ENCODE results near the gene ESR1. TPM values are rescaled to one million over a fixed set of nuclear protein-coding genes. Genes with fewer than 3 reads are reported as not detected.
"Not testable (repeated sequence)": the region's sequence is repeated elsewhere in the genome, so short reads cannot be mapped to it uniquely, and the experiment has no call there.

The ESR1 gene
- total RNA-seq, 1 donor from 2014 or later, result 1.2 TPM

GRCh38 chr6:152018876-152019275 is 211.4 kb downstream of the ESR1 start:
- ATAC-seq (ENCODE audit: poor library complexity) (no peak), DNase-seq (no peak)
- intact Hi-C loops (cut with DNase I), result no loop called here

GRCh38 chr6:152022303-152022702 is 214.8 kb downstream of the ESR1 start:
- DNase-seq (no peak), ATAC-seq (ENCODE audit: poor library complexity) (no peak)
- intact Hi-C loops (cut with DNase I), result no loop called here

GRCh38 chr6:152023613-152024012 is 216.1 kb downstream of the ESR1 start:
- no peak for DNase-seq
- intact Hi-C loops (cut with DNase I), result no loop called here
- ATAC-seq (ENCODE audit: poor library complexity), result no peak

GRCh38 chr6:152026291-152026690 is 218.8 kb downstream of the ESR1 start:
- no peak for DNase-seq
- no peak for ATAC-seq (ENCODE audit: poor library complexity)

GRCh38 chr6:152026744-152027143 is 219.3 kb downstream of the ESR1 start:
- intact Hi-C loops (cut with DNase I); DNase-seq; ATAC-seq (ENCODE audit: poor library complexity): not testable (repeated sequence)

More at GRCh38 chr6:152026291-152026690, 218.8 kb downstream of the ESR1 start:
- intact Hi-C loops (cut with DNase I), result no loop called here

GRCh38 chr6:152033765-152034164 is 226.3 kb downstream of the ESR1 start:
- DNase-seq; ATAC-seq (ENCODE audit: poor library complexity); intact Hi-C loops (cut with DNase I): not testable (repeated sequence)

- intact Hi-C loops (cut with DNase I), result no loop called here
- ATAC-seq (ENCODE audit: poor library complexity) (no peak), DNase-seq (no peak)
Measured at GRCh38 chr6:152034631-152035030, 227.1 kb downstream of the ESR1 start.

GRCh38 chr6:152046118-152046517 is 238.6 kb downstream of the ESR1 start:
- intact Hi-C loops (cut with DNase I), result no loop called here
- ATAC-seq (ENCODE audit: poor library complexity) (no peak), DNase-seq (no peak)

GRCh38 chr6:152048921-152049320 is 241.4 kb downstream of the ESR1 start:
- DNase-seq (no peak), ATAC-seq (ENCODE audit: poor library complexity) (no peak)
- intact Hi-C loops (cut with DNase I), result no loop called here

- intact Hi-C loops (cut with DNase I), result no loop called here
- ATAC-seq (ENCODE audit: poor library complexity), result no peak
- DNase-seq, result no peak
Measured at GRCh38 chr6:152049502-152049901, 242.0 kb downstream of the ESR1 start.

GRCh38 chr6:152050451-152051195 is 243.1 kb downstream of the ESR1 start:
- intact Hi-C loops (cut with DNase I), result no loop called here
- ATAC-seq (ENCODE audit: poor library complexity) (no peak), DNase-seq (no peak)

GRCh38 chr6:152052061-152052460 is 244.6 kb downstream of the ESR1 start:
- intact Hi-C loops (cut with DNase I), result no loop called here
- DNase-seq (no peak), ATAC-seq (ENCODE audit: poor library complexity) (no peak)

- DNase-seq (no peak), ATAC-seq (ENCODE audit: poor library complexity) (no peak)
- intact Hi-C loops (cut with DNase I), result no loop called here
Measured at GRCh38 chr6:152053332-152053731, 245.8 kb downstream of the ESR1 start.

- DNase-seq, result no peak
- intact Hi-C loops (cut with DNase I), result no loop called here
- no peak for ATAC-seq (ENCODE audit: poor library complexity)
Measured at GRCh38 chr6:152054441-152054840, 247.0 kb downstream of the ESR1 start.

GRCh38 chr6:152055517-152055916 is 248.0 kb downstream of the ESR1 start:
- DNase-seq (no peak), ATAC-seq (ENCODE audit: poor library complexity) (no peak)
- intact Hi-C loops (cut with DNase I), result no loop called here

GRCh38 chr6:152057832-152058498 is 250.5 kb downstream of the ESR1 start:
- ATAC-seq (ENCODE audit: poor library complexity) (no peak), DNase-seq (no peak)
- intact Hi-C loops (cut with DNase I), result no loop called here

- intact Hi-C loops (cut with DNase I), result no loop called here
- ATAC-seq (ENCODE audit: poor library complexity) (no peak), DNase-seq (no peak)
Measured at GRCh38 chr6:152059909-152060308, 252.4 kb downstream of the ESR1 start.

- intact Hi-C loops (cut with DNase I), result no loop called here
- DNase-seq (no peak), ATAC-seq (ENCODE audit: poor library complexity) (peak; percentile 45)
Measured at GRCh38 chr6:152062476-152062875, 255.0 kb downstream of the ESR1 start.

- no peak for DNase-seq
- intact Hi-C loops (cut with DNase I), result no loop called here
- ATAC-seq (ENCODE audit: poor library complexity), result peak; percentile 38
Measured at GRCh38 chr6:152063170-152063921, 255.9 kb downstream of the ESR1 start.

Data from Right ventricle myocardium superior (tissue), 1 donor.